ENCODE data around the gene LIAS. TPM values are rescaled to one million over a fixed set of nuclear protein-coding genes. Genes with fewer than 3 reads are reported as not detected.

The LIAS gene
- total RNA-seq (2013; cell fraction: nucleolus; rRNA removed) = 53.7 and 59.9 TPM in 2 replicates
- total RNA-seq (2014; rRNA removed) (19.0 and 21.8 TPM in 2 replicates), total RNA-seq (2014; rRNA removed; fragmentation: Illumina TruSeq; extraction: Trizol) (28.3 and 28.6 TPM in 2 replicates), total RNA-seq (2021) (14.1 and 17.9 TPM in 2 replicates), polyA plus RNA-seq (2011; rRNA removed) (27.2 and 38.4 TPM in 2 replicates), polyA plus RNA-seq (2014; fragmentation: Illumina TruSeq; extraction: Trizol) (32.3 and 40.4 TPM in 2 replicates), polyA plus RNA-seq (2014; fragmentation: Nextera tagmentation; extraction: Ambion mirVana) (10 to 100 TPM; 19.9 to 22.1 TPM), polyA plus RNA-seq (2014; rRNA removed) (20.8 and 25.7 TPM in 2 replicates), polyA plus RNA-seq (2016; fragmentation: Nextera tagmentation; extraction: Ambion mirVana) (10 to 100 TPM; 27.9 to 30.6 TPM), polyA minus RNA-seq (2011; rRNA and poly(A)+ RNA removed) (11.4 and 13.2 TPM in 2 replicates), Bru-seq, nascent RNA (percentile 60 among the genes with signal in this experiment), BruChase-seq, experiment 1, labeled RNA remaining after a 6-hour chase (percentile 63 among the genes with signal in this experiment), BruChase-seq, experiment 2, labeled RNA remaining after a 2-hour chase (percentile 67 among the genes with signal in this experiment)
- 11.2 TPM for polyA plus RNA-seq (2011; ENCODE audit: low read depth)
- 13.5 and 13.7 TPM in 2 replicates for polyA plus RNA-seq (2011; cell fraction: cytosol; rRNA removed)
- 12.8 and 16.0 TPM in 2 replicates for polyA plus RNA-seq (2011; cell fraction: nucleus; rRNA removed)
- polyA plus RNA-seq (2012) = 11.6 and 16.6 TPM in 2 replicates
- 4.7 and 4.9 TPM in 2 replicates for polyA minus RNA-seq (2011; cell fraction: cytosol; rRNA and poly(A)+ RNA removed)
- 9.6 and 15.3 TPM in 2 replicates for polyA minus RNA-seq (2011; cell fraction: nucleus; rRNA and poly(A)+ RNA removed)
- long read RNA-seq, experiment 1, full-length matches to known transcripts = 8 of 12 reads
- long read RNA-seq, experiment 1, partial matches to known transcripts = 0 of 12 reads
- long read RNA-seq, experiment 1, other reads (novel, unspliced or antisense) = 4 of 12 reads
- long read RNA-seq, experiment 2, full-length matches to known transcripts = 50 of 65 reads
- long read RNA-seq, experiment 2, partial matches to known transcripts = 7 of 65 reads
- long read RNA-seq, experiment 2, other reads (novel, unspliced or antisense) = 8 of 65 reads

DNA sequence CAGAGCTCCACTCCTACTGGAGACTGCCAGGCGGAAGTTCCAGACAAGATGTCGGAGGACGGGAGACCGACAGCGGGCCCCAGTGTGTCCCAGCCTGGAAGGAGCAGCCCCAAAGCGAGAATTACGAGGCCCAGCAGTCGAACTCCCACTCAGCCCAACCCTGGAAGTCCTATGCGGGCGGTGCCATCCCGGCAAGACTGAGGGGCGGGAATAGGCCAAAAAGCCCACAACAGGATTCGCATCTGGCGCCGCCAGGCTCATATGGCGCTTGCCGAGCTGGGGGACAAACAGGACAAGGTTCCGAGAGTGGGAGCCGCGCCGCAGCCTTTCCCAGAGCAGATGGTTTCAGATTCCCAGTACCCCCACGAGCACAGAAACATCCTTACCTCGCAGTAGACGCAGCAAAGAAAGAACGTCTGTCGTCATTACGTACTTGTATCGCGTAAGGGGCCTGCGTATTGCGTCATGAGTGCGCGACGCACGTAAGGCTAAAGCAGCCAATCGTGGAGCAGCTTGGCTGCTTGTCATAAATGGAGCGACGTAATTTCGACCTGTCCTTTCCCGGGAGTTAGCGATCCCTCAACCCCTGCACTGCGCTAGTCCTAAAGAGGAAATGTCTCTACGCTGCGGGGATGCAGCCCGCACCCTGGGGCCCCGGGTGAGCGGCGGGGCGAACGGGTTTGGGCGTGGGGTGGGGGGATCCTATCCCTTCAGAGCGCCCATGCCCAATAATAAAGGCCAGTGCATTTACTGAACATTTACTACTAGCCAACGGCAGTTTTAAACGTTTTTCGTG lies at the start of gene LIAS, which contains the start of gene RPL9:
Gene LIAS, plus strand, starts transcription at position 552 of the 796 bp plus-strand sequence. Its CDS starts 62 bp downstream, at position 614.
Gene RPL9, minus strand, starts transcription at position 418 of the 796 bp plus-strand sequence. CDS start 483 bp downstream, outside the sequence.
- FAIRE-seq (peak; percentile 94), DNase-seq (ENCODE audit: low read depth, low spot score) (peak; percentile 99), ATAC-seq (peak; percentile 89)
- in situ Hi-C loops (cut with MboI) = no loop called here
- ChIA-PET CTCF (interaction anchor here (0.7 to 3.1 kb wide), 9 partner anchors 10 to 858 kb away, joined by 3 to 16 read pairs (median 3); no protein-coding TSS in a partner anchor), SMC1A (ENCODE audit: uncharacterized antibody, unreplicated experiment) (interaction anchor here (0.7 to 2.5 kb wide), 7 partner anchors 10 to 524 kb away, joined by 3 to 9 read pairs (median 3); no protein-coding TSS in a partner anchor), POLR2A (interaction anchor here (0.5 to 2.5 kb wide), 7 partner anchors 11 to 432 kb away, joined by 3 to 8 read pairs (median 4); partner anchors contain the start of gene RFC1), RAD21 (ENCODE audit: unreplicated experiment) (interaction anchor here (0.6 to 1.4 kb wide), 2 partner anchors 11 to 46 kb away, joined by 3 to 4 read pairs; no protein-coding TSS in a partner anchor)
- intact Hi-C loops (cut with micrococcal nuclease; ENCODE audit: unreplicated experiment) = loop anchor here (5.0 kb wide), 2 partner anchors 159 to 556 kb away; no protein-coding TSS in a partner anchor
- Histone ChIP-seq H2AFZ (ENCODE audit: control insufficient read depth, low read depth, low read length) (peak within 1 kb of the TSS; percentile 73), H3K9me3 (replicated peaks; ENCODE audit: control insufficient read depth, insufficient read depth, low read length) (no peaks in the 10 kb centered on the region; the same call in 2 of the 3 replicates), H4K20me1 (ENCODE audit: control insufficient read depth, insufficient read depth) (peaks cover 7% of the 10 kb centered on the region), H3K4me1 (ENCODE audit: control insufficient read depth, insufficient read depth, low read length) (peaks cover 2% of the 10 kb centered on the region; the same call in 1 of the 2 replicates), H3K36me3 (ENCODE audit: control insufficient read depth in 2 of 2, insufficient read depth in 2 of 2, low read length in 1 of 2) (peaks cover 2 to 33% of the 10 kb centered on the region in 2 experiments), H3K27me3 (replicated peaks in 1 of 2; ENCODE audit: control insufficient read depth in 2 of 2, insufficient read depth in 2 of 2, low read length in 1 of 2) (no peaks in the 10 kb centered on the region), H3K9ac (ENCODE audit: control insufficient read depth, insufficient read depth, low read length) (peak within 1 kb of the TSS; percentile 87), H3K27ac (ENCODE audit: control insufficient read depth, insufficient read depth) (peak within 1 kb of the TSS; percentile 92), H3K4me3 (peak within 1 kb of the TSS; percentile 94), H3K4me2 (ENCODE audit: control insufficient read depth, insufficient read depth) (peak within 1 kb of the TSS; percentile 92), H3K79me2 (ENCODE audit: control insufficient read depth, insufficient read depth, low read length) (peaks cover 57% of the 10 kb centered on the region)
- under 1% methylated on average over 55 of the region's 55 CpGs for WGBS (ENCODE audit: insufficient coverage, insufficient replicate concordance, low lambda C conversion rate, missing lambda C conversion rate)
- BruUV-seq (replicated peaks) = no TSS peak
- TF ChIP-seq ASH2L (IDR thresholded peaks at IDR 0.05; ENCODE audit: borderline replicate concordance, low read depth) = peak; percentile 85
- TF ChIP-seq CEBPB (IDR thresholded peaks at IDR 0.05; ENCODE audit: borderline replicate concordance in 1 of 2, low read depth in 2 of 2, low read length in 2 of 2) = peak in 1 of 2 experiments; percentile 67; a peak in 1 of 4 replicates
- TF ChIP-seq SIX5 (IDR thresholded peaks at IDR 0.05; ENCODE audit: low read depth, low read length, severe bottlenecking) = peak; percentile 61
- 0 out of 2 replicates have a peak, but pooled peaks have one; percentile 37 for TF ChIP-seq TCF3 (IDR thresholded peaks at IDR 0.05; ENCODE audit: borderline replicate concordance, insufficient read depth, low read depth, low read length)
- peak in 1 of 2 experiments; percentile 100; a peak in 1 of 3 replicates for TF ChIP-seq EGR1 (IDR thresholded peaks at IDR 0.05; ENCODE audit: borderline replicate concordance in 1 of 2, low read depth in 2 of 2, low read length in 2 of 2)
- TF ChIP-seq MEF2A (IDR thresholded peaks at IDR 0.05; ENCODE audit: insufficient read depth, low read depth, low read length) = 0 out of 2 replicates have a peak, but pooled peaks have one; percentile 13
- TF ChIP-seq, protein P1, sequence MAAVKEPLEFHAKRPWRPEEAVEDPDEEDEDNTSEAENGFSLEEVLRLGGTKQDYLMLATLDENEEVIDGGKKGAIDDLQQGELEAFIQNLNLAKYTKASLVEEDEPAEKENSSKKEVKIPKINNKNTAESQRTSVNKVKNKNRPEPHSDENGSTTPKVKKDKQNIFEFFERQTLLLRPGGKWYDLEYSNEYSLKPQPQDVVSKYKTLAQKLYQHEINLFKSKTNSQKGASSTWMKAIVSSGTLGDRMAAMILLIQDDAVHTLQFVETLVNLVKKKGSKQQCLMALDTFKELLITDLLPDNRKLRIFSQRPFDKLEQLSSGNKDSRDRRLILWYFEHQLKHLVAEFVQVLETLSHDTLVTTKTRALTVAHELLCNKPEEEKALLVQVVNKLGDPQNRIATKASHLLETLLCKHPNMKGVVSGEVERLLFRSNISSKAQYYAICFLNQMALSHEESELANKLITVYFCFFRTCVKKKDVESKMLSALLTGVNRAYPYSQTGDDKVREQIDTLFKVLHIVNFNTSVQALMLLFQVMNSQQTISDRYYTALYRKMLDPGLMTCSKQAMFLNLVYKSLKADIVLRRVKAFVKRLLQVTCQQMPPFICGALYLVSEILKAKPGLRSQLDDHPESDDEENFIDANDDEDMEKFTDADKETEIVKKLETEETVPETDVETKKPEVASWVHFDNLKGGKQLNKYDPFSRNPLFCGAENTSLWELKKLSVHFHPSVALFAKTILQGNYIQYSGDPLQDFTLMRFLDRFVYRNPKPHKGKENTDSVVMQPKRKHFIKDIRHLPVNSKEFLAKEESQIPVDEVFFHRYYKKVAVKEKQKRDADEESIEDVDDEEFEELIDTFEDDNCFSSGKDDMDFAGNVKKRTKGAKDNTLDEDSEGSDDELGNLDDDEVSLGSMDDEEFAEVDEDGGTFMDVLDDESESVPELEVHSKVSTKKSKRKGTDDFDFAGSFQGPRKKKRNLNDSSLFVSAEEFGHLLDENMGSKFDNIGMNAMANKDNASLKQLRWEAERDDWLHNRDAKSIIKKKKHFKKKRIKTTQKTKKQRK (IDR thresholded peaks at IDR 0.05; ENCODE audit: low read depth, low read length) = no peak
- TF ChIP-seq TCF12 (IDR thresholded peaks at IDR 0.05; ENCODE audit: low read depth, low read length) = 0 out of 2 replicates have a peak, but pooled peaks have one; percentile 50
- peak; percentile 69; the same call in 1 of the 2 replicates for TF ChIP-seq STAT3 (IDR thresholded peaks at IDR 0.05; ENCODE audit: low read depth, low read length)
- peak; percentile 100 for TF ChIP-seq POLR2AphosphoS5 (IDR thresholded peaks at IDR 0.05; ENCODE audit: low read length)
- no peak for TF ChIP-seq RAD21 (IDR thresholded peaks at IDR 0.05; ENCODE audit: insufficient read depth, low read depth, low read length)
- peak; percentile 99 for TF ChIP-seq NBN (IDR thresholded peaks at IDR 0.05)
- peak; percentile 92 for TF ChIP-seq MXI1 (IDR thresholded peaks at IDR 0.05; ENCODE audit: low read depth, low read length)

All from GM12878 (cell line).